Stimulated activated CD4-positive, alpha-beta T cell treated with anti-CD3 and anti-CD28 coated beads, Interleukin-4, amount 100 ng/mL, for 1 hour (primary cell): ENCODE results near the gene GSTA4.
"Not testable (repeated sequence)": the region's sequence is repeated elsewhere in the genome, so short reads cannot be mapped to it uniquely, and the experiment has no call there.

Experiments used
- DNase-seq: peaks from one replicate; pipeline ENCODE4 v3.0.0-alpha.2; 2020

GSTA4 gene

GRCh38 chr6:53011979-53012378 is 16.9 kb upstream of the GSTA4 start:
- DNase-seq, result no peak

- no peak for DNase-seq
These were observed 15.4 kb upstream of the GSTA4 start for GRCh38 chr6:53010504-53010903.

- no peak for DNase-seq
These were observed 14.4 kb upstream of the GSTA4 start for GRCh38 chr6:53009511-53009910.

GRCh38 chr6:53009056-53009455 is 14.0 kb upstream of the GSTA4 start:
- DNase-seq, result no peak

GRCh38 chr6:53008192-53008687 is 13.2 kb upstream of the GSTA4 start:
- DNase-seq, result not testable (repeated sequence)

GRCh38 chr6:53005663-53006250 is 10.7 kb upstream of the GSTA4 start:
- DNase-seq, result no peak

- no peak for DNase-seq
These were observed 4.4 kb upstream of the GSTA4 start for GRCh38 chr6:52999456-52999855.

GRCh38 chr6:52998603-52999002 is 3.5 kb upstream of the GSTA4 start:
- DNase-seq, result no peak

- peak; percentile 22 for DNase-seq
These were observed 995 bp upstream of the GSTA4 start for GRCh38 chr6:52995913-52996645.

- peak; percentile 32 for DNase-seq
These were observed 320 bp downstream of the GSTA4 start for GRCh38 chr6:52994839-52995088.

- DNase-seq, result no peak
These were observed 849 bp downstream of the GSTA4 start for GRCh38 chr6:52994031-52994838.

- DNase-seq, result no peak
These were observed 1.8 kb downstream of the GSTA4 start for GRCh38 chr6:52992980-52993920.

- no peak for DNase-seq
These were observed 4.7 kb downstream of the GSTA4 start for GRCh38 chr6:52990342-52990741.

- no peak for DNase-seq
These were observed 9.9 kb downstream of the GSTA4 start for GRCh38 chr6:52985228-52985627.

GRCh38 chr6:52984247-52984646 is 10.8 kb downstream of the GSTA4 start:
- no peak for DNase-seq

- no peak for DNase-seq
These were observed 11.8 kb downstream of the GSTA4 start for GRCh38 chr6:52983159-52983848.

- DNase-seq, result no peak
These were observed 12.4 kb downstream of the GSTA4 start for GRCh38 chr6:52982680-52983079.

- DNase-seq, result no peak
These were observed 13.7 kb downstream of the GSTA4 start for GRCh38 chr6:52981222-52981900.

- peak; percentile 8 for DNase-seq
These were observed 18.5 kb downstream of the GSTA4 start for GRCh38 chr6:52976591-52977035.

- no peak for DNase-seq
These were observed 18.9 kb downstream of the GSTA4 start for GRCh38 chr6:52976149-52976548.

GRCh38 chr6:52975580-52975979 is 19.5 kb downstream of the GSTA4 start:
- no peak for DNase-seq

GRCh38 chr6:52972989-52973388 is 22.1 kb downstream of the GSTA4 start:
- DNase-seq, result no peak
